Duodenal mucosa (tissue), 2 donors: ENCODE results near the gene MSX2.

Experiments
- H3K27ac ChIP-seq: one replicate; pipeline ENCODE4 v1.7.0; 2013; ENCODE audit warnings: low read depth, low read length
- H3K27me3 ChIP-seq, 2 donors: one replicate each; pipeline ENCODE4 v1.7.0; 2013; ENCODE audit warnings: low read length in 2 of 2, control low read depth in 1 of 2; ENCODE audit not compliant: insufficient read depth in 2 of 2, control insufficient read depth in 1 of 2
- H3K36me3 ChIP-seq, 2 donors: one replicate each; pipeline ENCODE4 v1.7.0; 2013; ENCODE audit warnings: low read length in 2 of 2, control low read depth in 1 of 2; ENCODE audit not compliant: insufficient read depth in 2 of 2, control insufficient read depth in 1 of 2
- H3K4me1 ChIP-seq, 2 donors: one replicate each; pipeline ENCODE4 v1.7.0; 2013; ENCODE audit warnings: low read length in 2 of 2, control low read depth in 1 of 2; ENCODE audit not compliant: insufficient read depth in 2 of 2, control insufficient read depth in 1 of 2
- H3K4me3 ChIP-seq, 2 donors: one replicate each; pipeline ENCODE4 v1.7.0; 2013; ENCODE audit warnings: low read length in 2 of 2, low read depth in 1 of 2
- H3K9ac ChIP-seq, 2 donors: one replicate each; pipeline ENCODE4 v1.7.0; 2013; ENCODE audit warnings: low read length in 2 of 2, low read depth in 1 of 2
- H3K9me3 ChIP-seq, 2 donors: one replicate each; pipeline ENCODE4 v1.7.0; 2013; ENCODE audit warnings: low read length in 2 of 2, control low read depth in 1 of 2; ENCODE audit not compliant: control insufficient read depth in 1 of 2

MSX2 gene

DNA sequence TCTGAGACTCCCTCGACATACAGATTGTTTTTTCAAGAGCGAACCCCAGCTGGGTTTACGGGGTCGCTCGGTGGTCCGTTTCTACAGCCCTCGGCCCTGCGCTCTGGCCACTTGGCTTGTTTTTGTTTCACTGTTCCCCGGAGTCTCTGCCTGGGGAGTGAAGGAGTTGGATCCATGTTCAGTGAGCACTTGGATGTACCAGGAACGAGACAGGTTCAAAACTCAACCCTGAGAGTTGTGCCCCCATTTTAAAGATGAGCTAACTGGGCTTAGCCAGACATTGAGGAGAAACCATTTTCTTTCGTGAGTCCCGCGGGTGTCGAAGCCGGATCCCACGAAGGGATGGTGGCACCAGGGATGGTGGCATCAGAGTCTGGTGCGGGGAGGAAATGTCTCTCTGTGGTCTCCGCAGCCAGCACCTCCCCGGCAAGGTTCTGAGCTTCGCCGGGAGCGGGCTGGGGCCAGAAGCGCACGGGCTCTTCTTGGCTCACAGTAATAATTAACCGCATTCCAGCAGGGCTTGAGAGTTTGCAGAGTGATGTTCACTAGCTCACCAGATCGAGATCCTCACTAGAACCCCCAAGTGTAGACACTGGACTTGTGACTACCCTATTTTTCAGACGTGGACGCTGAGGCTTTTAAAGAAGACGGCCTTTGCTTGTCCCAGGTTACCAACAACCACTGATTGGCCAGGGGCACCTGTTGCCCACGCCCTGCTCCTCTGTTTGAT is 1.0 kb downstream of the MSX2 start:
- peak overlapping the region in 1 of 2 donors; percentile 34 for H3K9ac ChIP-seq
- H3K27me3 ChIP-seq: peaks cover 52 to 68% of the 10 kb centered on the region in 2 donors
- no peaks in the 10 kb centered on the region for H3K9me3 ChIP-seq
- H3K4me3 ChIP-seq: peak overlapping the region; percentile 61 to 65
- H3K36me3 ChIP-seq: no peaks in the 10 kb centered on the region
- H3K4me1 ChIP-seq: peaks cover 6 to 9% of the 10 kb centered on the region in 2 donors
- H3K27ac ChIP-seq: no peak overlapping the region

DNA sequence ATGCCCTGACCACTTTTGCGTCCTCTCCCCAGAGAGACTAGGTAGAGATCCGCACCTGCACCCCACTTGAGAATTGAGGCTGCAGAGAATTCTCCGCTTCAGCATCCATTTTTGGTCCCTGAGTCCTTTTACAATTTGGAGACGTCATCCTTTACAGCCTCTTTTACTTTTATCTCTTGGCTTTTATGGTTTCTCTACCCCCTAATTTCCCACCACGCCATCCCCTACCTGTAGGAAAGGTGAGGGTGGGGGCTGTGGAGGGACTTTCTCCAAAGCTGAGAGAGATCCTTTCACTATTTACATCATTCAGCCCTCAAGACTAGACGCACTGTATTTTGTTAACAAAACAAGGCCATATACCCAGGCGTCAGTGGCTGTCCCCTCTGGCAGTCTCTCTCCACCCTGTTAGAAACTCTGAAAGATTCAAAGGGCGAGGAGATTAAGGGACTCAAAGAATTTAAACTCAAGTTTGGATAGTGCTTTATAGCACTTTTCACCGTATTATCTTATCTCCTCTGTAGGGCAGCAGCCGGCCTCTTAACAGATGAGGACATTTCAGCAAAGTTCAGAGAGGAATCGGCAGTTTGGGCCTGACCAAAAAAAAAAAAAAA is 1.7 kb downstream of the MSX2 start:
- Histone ChIP-seq H3K9ac (no peak overlapping the region), H3K36me3 (no peaks in the 10 kb centered on the region), H3K4me1 (peaks cover 6 to 9% of the 10 kb centered on the region in 2 donors), H3K4me3 (peak overlapping the region in 1 of 2 donors; percentile 65), H3K27me3 (peaks cover 54 to 65% of the 10 kb centered on the region in 2 donors), H3K9me3 (no peaks in the 10 kb centered on the region), H3K27ac (no peak overlapping the region)

DNA sequence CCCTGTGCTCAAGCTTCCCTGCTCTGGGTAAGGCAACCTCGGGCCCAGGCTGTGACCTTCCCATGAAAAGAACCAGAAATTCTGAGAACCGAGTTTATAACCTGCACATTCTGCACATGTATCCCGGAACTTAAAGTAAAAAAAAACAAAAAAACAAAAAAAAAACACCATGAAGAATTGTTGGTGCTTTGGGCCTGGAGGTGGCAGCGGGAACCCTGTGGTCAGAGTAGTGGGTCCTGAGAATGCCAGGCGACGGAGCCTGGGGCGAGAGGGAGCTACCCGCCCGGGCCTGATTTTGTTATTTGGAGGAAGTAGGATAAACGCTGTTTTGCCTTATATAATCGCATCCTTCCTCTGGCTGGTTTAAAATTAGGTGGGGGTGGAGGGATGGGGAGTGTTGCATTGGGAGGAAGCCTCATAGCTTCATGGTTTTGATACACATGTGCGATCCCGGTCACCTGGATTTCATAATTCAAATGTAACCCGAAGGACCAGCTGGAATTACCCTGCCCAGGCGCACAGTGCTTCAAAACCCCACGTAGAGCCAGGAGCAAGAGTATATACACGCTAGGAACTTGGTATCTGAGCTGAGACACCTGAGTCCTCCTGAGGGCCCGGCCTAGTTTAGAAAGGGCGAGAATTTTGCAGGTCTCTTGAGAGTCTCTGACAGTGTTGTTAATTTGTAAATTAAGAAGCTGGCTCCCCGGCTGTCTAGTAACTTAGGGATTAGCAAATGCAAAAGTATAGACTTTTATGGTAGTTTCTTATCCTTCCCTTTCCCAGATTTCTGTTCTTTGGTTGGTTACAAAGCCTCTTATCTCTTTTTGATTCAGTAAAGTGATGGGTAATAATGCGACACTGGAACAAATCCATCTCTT is 2.8 kb downstream of the MSX2 start:
- H3K27me3 ChIP-seq: peaks cover 54 to 65% of the 10 kb centered on the region in 2 donors
- H3K36me3 ChIP-seq: no peaks in the 10 kb centered on the region
- H3K9me3 ChIP-seq: no peaks in the 10 kb centered on the region
- H3K4me1 ChIP-seq: peaks cover 9% of the 10 kb centered on the region in 2 donors
- no peak overlapping the region for H3K9ac ChIP-seq
- H3K27ac ChIP-seq: no peak overlapping the region
- no peak overlapping the region for H3K4me3 ChIP-seq

DNA sequence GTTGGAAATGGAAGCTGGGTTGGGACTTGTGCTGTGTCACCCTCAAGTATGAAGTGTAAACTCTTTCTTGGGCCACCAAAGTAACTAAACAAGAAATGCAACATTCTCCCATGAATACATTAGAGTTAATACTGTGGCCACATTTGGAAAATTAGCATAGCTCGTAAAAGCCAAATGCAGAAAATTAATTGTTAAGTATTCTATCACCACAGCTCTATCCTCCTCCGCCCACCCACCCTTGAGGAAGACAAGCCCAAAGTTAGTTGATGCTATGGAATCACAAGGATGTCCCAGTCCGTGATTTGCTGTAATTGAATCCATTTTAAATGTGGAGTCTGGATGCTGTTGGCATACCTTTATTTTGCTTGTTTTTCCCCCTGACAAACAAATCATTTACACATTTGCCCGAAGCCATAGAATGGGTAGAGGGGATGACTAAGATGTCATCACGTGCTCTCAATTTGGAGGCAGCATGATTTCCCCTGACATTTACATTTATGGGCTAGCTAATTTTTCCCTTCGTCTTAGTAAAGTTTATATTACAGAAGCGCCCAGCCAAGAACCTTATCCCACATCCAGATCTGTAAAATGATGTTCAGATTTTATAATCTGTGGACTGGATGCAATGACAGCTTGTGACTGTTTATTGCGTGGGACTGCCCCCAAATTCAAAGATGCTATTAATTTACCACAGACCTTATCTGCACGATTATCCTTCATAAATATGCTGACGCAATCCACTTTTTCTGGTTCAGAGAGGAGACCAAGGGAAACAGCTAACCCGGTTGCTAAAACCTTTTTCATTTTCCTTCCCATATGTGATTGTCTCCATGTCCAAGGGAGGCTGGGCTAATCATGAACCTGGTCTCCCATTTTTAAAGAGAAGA is 3.7 kb downstream of the MSX2 start:
- Histone ChIP-seq H3K9me3 (no peaks in the 10 kb centered on the region), H3K9ac (no peak overlapping the region), H3K4me1 (peaks cover 9% of the 10 kb centered on the region in 2 donors), H3K4me3 (no peak overlapping the region), H3K36me3 (no peaks in the 10 kb centered on the region), H3K27me3 (peaks cover 54 to 63% of the 10 kb centered on the region in 2 donors), H3K27ac (no peak overlapping the region)

DNA sequence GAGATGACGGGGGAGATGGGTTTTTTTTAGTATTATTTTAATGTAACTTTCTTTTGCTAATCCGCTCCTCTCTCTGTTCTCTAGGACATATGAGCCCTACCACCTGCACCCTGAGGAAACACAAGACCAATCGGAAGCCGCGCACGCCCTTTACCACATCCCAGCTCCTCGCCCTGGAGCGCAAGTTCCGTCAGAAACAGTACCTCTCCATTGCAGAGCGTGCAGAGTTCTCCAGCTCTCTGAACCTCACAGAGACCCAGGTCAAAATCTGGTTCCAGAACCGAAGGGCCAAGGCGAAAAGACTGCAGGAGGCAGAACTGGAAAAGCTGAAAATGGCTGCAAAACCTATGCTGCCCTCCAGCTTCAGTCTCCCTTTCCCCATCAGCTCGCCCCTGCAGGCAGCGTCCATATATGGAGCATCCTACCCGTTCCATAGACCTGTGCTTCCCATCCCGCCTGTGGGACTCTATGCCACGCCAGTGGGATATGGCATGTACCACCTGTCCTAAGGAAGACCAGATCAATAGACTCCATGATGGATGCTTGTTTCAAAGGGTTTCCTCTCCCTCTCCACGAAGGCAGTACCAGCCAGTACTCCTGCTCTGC is 4.8 kb downstream of the MSX2 start:
- Histone ChIP-seq H3K9ac (no peak overlapping the region), H3K27me3 (peaks cover 53 to 63% of the 10 kb centered on the region in 2 donors), H3K4me1 (peaks cover 9% of the 10 kb centered on the region in 2 donors), H3K4me3 (no peak overlapping the region), H3K36me3 (no peaks in the 10 kb centered on the region), H3K27ac (no peak overlapping the region), H3K9me3 (no peaks in the 10 kb centered on the region)

DNA sequence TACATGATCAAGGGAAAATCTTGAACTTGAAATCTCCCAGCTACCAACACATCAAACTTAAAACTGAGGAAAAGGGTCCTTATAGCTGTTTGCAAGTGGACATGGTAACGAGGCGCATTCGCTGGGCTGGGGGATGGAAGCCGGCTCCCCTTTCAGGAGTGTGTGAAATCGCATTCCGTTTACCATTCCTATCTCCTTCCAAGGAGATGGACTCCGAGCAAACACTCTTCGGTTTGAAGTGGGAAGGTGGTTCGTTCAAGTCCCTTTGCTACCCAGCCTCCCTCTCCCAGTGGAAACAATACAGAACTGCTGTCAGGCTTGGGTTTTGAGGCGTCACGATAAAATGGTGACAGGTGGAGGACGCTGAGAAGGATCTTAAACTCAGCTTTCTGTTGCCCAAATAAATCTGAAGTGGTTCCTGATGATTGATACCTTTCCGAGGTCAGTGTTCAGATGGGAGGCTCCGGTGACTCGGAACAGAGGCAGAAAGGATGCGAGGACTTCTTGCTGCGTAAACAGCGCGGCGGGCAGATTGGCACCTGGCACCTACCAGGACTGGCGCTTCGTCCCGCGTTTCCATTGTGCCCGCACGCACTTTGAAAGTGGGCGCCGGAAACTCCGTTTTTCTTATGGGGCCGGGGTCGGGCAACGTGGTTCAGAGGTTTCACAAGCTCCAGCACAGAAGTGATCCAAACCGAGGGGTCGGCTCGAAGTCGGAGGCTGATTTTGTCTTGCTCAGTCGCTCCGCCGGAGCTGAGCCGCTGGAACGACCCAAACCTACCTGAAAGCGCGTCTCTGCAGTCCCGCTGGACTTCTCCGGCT is 7.0 kb downstream of the MSX2 start:
- Histone ChIP-seq H3K4me3 (no peak overlapping the region), H3K4me1 (peaks cover 0 to 7% of the 10 kb centered on the region in 2 donors)

DNA sequence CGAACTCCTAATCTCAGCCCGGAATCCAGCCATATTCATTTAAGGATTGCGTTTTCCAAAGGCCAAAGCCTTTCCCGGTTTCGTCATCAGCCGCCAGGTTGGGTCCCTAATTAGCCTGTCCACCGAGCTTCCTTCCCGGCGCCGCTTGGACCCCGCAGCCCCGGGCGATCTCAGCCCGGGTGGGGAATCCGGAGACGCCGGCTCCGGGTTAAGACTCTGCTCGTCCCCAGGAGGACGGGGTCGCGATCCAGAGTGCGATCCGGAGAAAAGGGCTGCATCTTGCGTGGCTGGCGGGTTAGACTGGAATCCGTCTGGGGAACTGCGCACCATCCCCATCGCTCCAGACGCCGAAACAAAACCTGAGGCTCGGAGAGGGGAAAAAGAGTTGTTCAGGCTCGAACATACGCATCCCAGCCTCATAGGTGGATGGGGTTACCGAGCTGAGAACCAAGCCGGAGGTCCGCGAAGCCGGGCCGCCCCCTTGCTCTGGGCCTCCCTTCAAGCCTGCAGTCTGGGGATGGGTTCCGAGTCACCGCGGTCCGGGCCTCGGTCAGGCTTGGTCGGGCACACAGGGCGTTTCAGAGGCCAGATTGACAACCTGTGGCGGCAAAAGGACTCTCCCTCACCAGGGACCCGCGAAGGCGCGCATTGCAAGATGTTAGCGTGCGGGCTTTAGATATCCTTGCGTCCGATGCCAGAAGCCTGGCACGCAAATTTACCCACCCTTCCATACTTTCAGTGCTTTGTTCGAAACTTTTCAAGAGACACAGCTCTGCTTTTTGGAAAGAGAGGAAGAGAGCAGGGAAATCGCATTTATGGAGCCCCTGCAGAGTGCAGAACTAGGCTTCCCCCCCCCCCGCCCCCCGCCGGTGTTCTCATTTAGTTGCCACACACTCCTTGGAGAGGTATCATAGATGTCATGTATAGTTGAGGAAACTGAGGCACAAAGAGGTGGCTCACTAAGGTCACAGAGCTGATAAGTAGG is 7.9 kb downstream of the MSX2 start:
- Histone ChIP-seq H3K4me1 (peaks cover 0 to 7% of the 10 kb centered on the region in 2 donors), H3K9ac (no peak overlapping the region), H3K4me3 (no peak overlapping the region), H3K36me3 (no peaks in the 10 kb centered on the region), H3K27me3 (peaks cover 67 to 69% of the 10 kb centered on the region in 2 donors), H3K9me3 (no peaks in the 10 kb centered on the region), H3K27ac (no peak overlapping the region)

More for the DNA sequence above, 7.0 kb downstream of the MSX2 start:
- no peak overlapping the region for H3K27ac ChIP-seq
- H3K9me3 ChIP-seq: no peaks in the 10 kb centered on the region
- no peak overlapping the region for H3K9ac ChIP-seq
- H3K27me3 ChIP-seq: peaks cover 61 to 66% of the 10 kb centered on the region in 2 donors
- H3K36me3 ChIP-seq: no peaks in the 10 kb centered on the region

DNA sequence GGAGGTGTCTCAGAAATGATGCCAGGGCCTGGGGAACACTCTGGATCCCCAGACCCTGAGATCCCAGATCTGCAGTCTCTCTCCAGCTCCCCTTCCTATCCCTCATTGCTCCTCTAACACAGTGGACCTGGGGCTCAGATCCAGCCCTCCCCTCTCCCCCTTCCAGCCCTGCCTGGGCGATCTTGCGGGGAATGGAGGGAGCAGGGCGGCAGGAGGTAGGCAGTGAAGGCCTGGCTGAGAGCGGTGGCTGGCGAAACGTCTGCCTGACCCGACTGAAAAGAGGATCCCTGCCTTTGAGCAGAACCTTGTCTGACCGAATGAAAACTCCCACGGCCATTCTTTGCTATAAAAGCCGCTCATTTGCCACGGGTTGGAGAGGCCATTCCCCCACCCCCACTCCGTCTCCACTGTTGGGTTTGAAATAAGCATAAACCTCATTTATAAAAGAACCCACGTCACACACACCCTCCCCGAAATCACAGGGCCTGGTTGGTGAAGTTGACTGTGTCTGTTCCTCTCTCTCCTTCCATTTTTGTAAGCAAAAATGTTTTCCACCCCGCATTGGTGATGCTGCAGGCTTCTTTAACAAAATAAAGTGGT is 8.8 kb downstream of the MSX2 start:
- Histone ChIP-seq H3K9ac (no peak overlapping the region), H3K36me3 (no peaks in the 10 kb centered on the region), H3K9me3 (no peaks in the 10 kb centered on the region), H3K4me1 (peaks cover 0 to 7% of the 10 kb centered on the region in 2 donors), H3K27me3 (peaks cover 70% of the 10 kb centered on the region in 2 donors), H3K4me3 (no peak overlapping the region), H3K27ac (no peak overlapping the region)
